Ascending aorta (tissue), 2 donors: ENCODE data around the gene CHCHD4. TPM values are rescaled to one million over a fixed set of nuclear protein-coding genes. Genes with fewer than 3 reads are reported as not detected.

Source experiments
- DNase-seq, 2 donors: peaks; one replicate each; pipeline ENCODE4 v3.0.0-alpha.2; 2019; ENCODE audit warnings: low spot score in 2 of 2
- H3K27ac ChIP-seq, 2 donors: fragments of 200-600 bp; sonication (generic); one replicate each; pipeline ENCODE4 v1.5.1; 2016 to 2017; ENCODE audit warnings: mild to moderate bottlenecking in 1 of 2
- H3K27me3 ChIP-seq: fragments of 200-600 bp; sonication (generic); one replicate; pipeline ENCODE4 v1.5.1; 2017
- H3K36me3 ChIP-seq, 2 donors: fragments of 200-600 bp; sonication (generic); one replicate each; pipeline ENCODE4 v1.5.1; 2016
- H3K4me1 ChIP-seq, 2 donors: fragments of 200-600 bp; sonication (generic); one replicate each; pipeline ENCODE4 v1.5.1; 2016 to 2017; ENCODE audit warnings: mild to moderate bottlenecking in 1 of 2
- H3K4me3 ChIP-seq, 2 donors: fragments of 200-600 bp; sonication (generic); one replicate each; pipeline ENCODE4 v1.5.1; 2016 to 2017; ENCODE audit warnings: mild to moderate bottlenecking in 1 of 2
- H3K9me3 ChIP-seq, 2 donors: fragments of 200-600 bp; sonication (generic); one replicate each; pipeline ENCODE4 v1.5.1; 2016
- intact Hi-C: fragments of 100-400 bp; cut with DNase I; formaldehyde crosslinking; loops from one replicate; pipeline ENCODE4 v1.15.1; 2023
- total RNA-seq: library from RNA; depleted of rRNA; stranded (reverse); fragments of >200 nt; gene quantifications from one replicate; pipeline ENCODE4 v1.1.0, GENCODE V29; 2016
- TF ChIP-seq, protein P1 (sequence below), 3 experiments: fragments of 200-600 bp in 2 of 3; fragments of 450-650 bp in 1 of 3; sonication (generic) in 2 of 3; IDR thresholded peaks; one replicate each; pipeline ENCODE4 v1.5.1; 2016 to 2019; ENCODE audit warnings: antibody characterized with exemption in 3 of 3, mild to moderate bottlenecking in 1 of 3, moderate library complexity in 1 of 3

Gene CHCHD4
- total RNA-seq, 1 donor from 2014 or later = 1.9 TPM

GRCh38 chr3:14132120-14132519 lies 7.5 kb upstream of the CHCHD4 start:
- peaks cover 7 to 15% of the 10 kb centered on the region in 2 donors for H3K4me1 ChIP-seq
- TF ChIP-seq, protein P1, sequence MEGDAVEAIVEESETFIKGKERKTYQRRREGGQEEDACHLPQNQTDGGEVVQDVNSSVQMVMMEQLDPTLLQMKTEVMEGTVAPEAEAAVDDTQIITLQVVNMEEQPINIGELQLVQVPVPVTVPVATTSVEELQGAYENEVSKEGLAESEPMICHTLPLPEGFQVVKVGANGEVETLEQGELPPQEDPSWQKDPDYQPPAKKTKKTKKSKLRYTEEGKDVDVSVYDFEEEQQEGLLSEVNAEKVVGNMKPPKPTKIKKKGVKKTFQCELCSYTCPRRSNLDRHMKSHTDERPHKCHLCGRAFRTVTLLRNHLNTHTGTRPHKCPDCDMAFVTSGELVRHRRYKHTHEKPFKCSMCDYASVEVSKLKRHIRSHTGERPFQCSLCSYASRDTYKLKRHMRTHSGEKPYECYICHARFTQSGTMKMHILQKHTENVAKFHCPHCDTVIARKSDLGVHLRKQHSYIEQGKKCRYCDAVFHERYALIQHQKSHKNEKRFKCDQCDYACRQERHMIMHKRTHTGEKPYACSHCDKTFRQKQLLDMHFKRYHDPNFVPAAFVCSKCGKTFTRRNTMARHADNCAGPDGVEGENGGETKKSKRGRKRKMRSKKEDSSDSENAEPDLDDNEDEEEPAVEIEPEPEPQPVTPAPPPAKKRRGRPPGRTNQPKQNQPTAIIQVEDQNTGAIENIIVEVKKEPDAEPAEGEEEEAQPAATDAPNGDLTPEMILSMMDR (IDR thresholded peaks at IDR 0.05) = no peak
- H3K9me3 ChIP-seq = no peaks in the 10 kb centered on the region
- peak overlapping the region in 1 of 2 donors; percentile 15 for H3K27ac ChIP-seq
- no peaks in the 10 kb centered on the region for H3K27me3 ChIP-seq
- H3K36me3 ChIP-seq = peaks cover 80 to 95% of the 10 kb centered on the region in 2 donors
- DNase-seq = no peak
- intact Hi-C loops = no loop called here
- no peak overlapping the region for H3K4me3 ChIP-seq

DNA sequence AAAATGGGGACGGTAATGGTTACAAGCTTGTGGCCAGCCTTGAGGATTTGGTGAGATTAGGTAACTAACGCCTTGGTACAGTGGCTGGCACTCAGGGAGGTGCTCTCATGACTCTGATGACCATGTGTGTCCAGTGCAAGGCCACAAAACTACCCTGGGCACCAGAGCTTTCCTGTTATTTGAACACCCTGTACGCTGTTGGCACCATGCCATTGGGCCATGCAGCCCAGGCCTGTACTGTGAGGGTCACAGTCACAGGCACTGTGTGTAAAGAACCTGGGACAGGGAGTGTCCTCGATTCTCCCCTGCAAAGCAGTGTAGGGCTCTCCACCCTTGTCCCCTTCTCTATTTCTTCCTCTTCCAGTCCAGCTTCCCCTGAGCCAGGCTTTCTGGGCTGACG lies 6.5 kb upstream of the CHCHD4 start:
- Histone ChIP-seq H3K27me3 (no peaks in the 10 kb centered on the region), H3K36me3 (peaks cover 77 to 88% of the 10 kb centered on the region in 2 donors), H3K4me3 (no peak overlapping the region), H3K4me1 (peaks cover 14 to 17% of the 10 kb centered on the region in 2 donors), H3K9me3 (no peaks in the 10 kb centered on the region), H3K27ac (no peak overlapping the region)
- TF ChIP-seq, protein P1 (IDR thresholded peaks at IDR 0.05) = no peak
- DNase-seq = peak in 1 of 2 donors; percentile 61
- intact Hi-C loops = no loop called here

DNA sequence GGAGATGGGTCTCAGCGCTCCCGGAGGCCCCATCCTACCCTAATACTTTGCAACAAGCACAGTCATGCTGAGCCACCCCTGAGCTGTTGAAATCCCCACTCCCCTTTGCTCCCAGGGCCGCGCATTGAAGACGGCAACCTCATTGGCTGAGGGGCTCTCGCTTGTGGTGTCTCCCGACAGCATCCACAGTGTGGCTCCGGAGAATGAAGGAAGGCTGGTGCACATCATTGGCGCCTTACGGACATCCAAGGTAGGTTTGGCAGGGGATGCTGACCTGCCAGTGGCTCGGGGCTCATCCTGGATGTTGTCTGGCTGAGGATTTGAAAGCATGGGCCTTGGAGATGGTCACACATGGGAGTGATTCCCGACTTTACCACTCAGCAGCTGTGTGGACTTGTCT lies 6.0 kb upstream of the CHCHD4 start:
- no peaks in the 10 kb centered on the region for H3K27me3 ChIP-seq
- intact Hi-C loops = no loop called here
- peak in 1 of 2 donors; percentile 51 for DNase-seq
- peaks cover 14 to 18% of the 10 kb centered on the region in 2 donors for H3K4me1 ChIP-seq
- TF ChIP-seq, protein P1 (IDR thresholded peaks at IDR 0.05) = no peak
- H3K4me3 ChIP-seq = no peak overlapping the region
- H3K9me3 ChIP-seq = no peaks in the 10 kb centered on the region
- no peak overlapping the region for H3K27ac ChIP-seq
- peaks cover 74 to 84% of the 10 kb centered on the region in 2 donors for H3K36me3 ChIP-seq

GRCh38 chr3:14130230-14130629 lies 5.6 kb upstream of the CHCHD4 start:
- Histone ChIP-seq H3K27me3 (no peaks in the 10 kb centered on the region), H3K36me3 (peaks cover 69 to 79% of the 10 kb centered on the region in 2 donors), H3K4me3 (no peak overlapping the region), H3K27ac (peak overlapping the region in 1 of 2 donors; percentile 17), H3K4me1 (peaks cover 16 to 18% of the 10 kb centered on the region in 2 donors), H3K9me3 (no peaks in the 10 kb centered on the region)
- intact Hi-C loops = no loop called here
- DNase-seq = no peak
- TF ChIP-seq, protein P1 (IDR thresholded peaks at IDR 0.05) = no peak

DNA sequence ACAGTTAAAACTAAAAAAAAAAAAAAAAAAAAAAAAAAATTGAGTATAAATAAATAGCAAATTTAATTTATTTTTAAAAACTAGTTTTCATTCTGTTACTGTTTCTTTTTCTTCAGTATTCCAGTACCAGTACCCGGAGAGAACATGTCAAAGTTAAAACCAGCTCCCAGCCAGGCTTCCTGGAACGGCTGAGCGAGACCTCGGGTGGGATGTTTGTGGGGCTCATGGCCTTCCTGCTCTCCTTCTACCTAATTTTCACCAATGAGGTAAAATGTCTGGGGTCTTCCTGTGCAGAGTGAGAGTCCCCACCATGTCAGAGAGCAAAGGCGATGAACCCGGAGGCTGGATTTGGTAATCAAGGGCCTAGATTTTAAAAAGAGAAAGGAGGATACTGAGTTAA lies 4.6 kb upstream of the CHCHD4 start:
- intact Hi-C loops = no loop called here
- Histone ChIP-seq H3K27ac (peak overlapping the region in 1 of 2 donors; percentile 17), H3K4me1 (peaks cover 18 to 19% of the 10 kb centered on the region in 2 donors), H3K4me3 (no peak overlapping the region), H3K9me3 (no peaks in the 10 kb centered on the region), H3K36me3 (peaks cover 60 to 70% of the 10 kb centered on the region in 2 donors), H3K27me3 (no peaks in the 10 kb centered on the region)
- TF ChIP-seq, protein P1 (IDR thresholded peaks at IDR 0.05) = no peak
- DNase-seq = peak in 1 of 2 donors; percentile 19

- no peaks in the 10 kb centered on the region for H3K27me3 ChIP-seq
- TF ChIP-seq, protein P1 (IDR thresholded peaks at IDR 0.05) = no peak
- DNase-seq = no peak
- peak overlapping the region in 1 of 2 donors; percentile 6 for H3K27ac ChIP-seq
- no peak overlapping the region for H3K4me3 ChIP-seq
- intact Hi-C loops = no loop called here
- H3K36me3 ChIP-seq = peaks cover 54 to 64% of the 10 kb centered on the region in 2 donors
- peaks cover 19% of the 10 kb centered on the region in 2 donors for H3K4me1 ChIP-seq
- no peaks in the 10 kb centered on the region for H3K9me3 ChIP-seq
Observed at GRCh38 chr3:14128724-14129123, 4.1 kb upstream of the CHCHD4 start.
